ENCODE data around the gene SEMA3G. TPM values are rescaled to one million over a fixed set of nuclear protein-coding genes. Genes with fewer than 3 reads are reported as not detected.

SEMA3G gene
- total RNA-seq, 6 experiments from 2014 or later = not detected

DNA sequence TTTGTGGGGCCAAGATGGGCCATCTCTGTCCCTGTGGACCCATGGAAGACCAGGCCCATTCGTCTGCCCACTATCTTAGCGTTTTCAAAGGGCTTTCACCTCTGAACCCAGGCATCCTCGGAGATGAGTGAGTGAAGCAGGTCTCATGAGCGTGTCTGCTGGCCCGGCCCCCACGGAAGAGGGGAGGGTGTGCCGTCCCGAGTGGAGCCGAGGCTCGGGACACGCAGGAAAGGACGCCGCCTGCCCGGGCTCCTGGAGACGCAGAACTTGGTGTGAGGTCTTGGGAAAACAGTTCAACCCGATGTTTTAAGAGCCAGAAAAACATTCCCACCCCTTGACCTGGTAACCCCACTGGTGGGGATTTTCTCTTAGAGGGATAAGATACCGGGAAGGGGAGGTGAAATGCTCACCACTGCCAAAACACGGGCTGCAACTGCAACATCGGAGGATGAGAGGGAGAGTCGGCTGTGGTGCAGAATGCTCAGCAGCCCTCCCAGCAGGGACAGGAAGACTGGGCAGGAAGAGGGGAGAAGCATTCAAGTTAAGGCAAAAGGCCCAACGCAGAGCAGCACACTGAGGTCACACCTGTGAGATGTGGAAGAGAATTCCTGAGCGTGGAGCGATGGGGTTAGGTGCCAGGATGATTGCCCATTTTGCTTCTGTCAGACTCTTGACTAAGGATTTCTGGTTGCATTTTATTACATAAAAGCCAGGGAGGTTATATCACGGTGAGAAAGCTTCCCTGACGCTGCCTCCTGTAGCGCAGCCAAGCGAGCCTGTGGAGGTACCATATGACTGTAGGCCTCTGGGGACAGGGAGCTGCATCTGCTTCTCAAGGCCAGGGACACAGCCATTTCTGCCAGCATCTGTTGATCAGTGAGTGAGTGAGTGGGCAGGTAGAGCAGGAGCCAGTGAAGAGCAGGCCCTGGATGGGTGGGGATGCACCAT, 36.1 kb upstream of the SEMA3G start:
- no peaks in the 10 kb centered on the region; the same call in 1 of the 2 replicates for H3K27me3 Mint-ChIP-seq (ENCODE audit: insufficient read depth)
- H3K4me3 Mint-ChIP-seq = no peak overlapping the region
- no peaks in the 10 kb centered on the region for H3K9me3 Mint-ChIP-seq
- H3K4me1 Mint-ChIP-seq (ENCODE audit: low read depth) = peaks cover 27% of the 10 kb centered on the region
- TF ChIP-seq, protein P1, sequence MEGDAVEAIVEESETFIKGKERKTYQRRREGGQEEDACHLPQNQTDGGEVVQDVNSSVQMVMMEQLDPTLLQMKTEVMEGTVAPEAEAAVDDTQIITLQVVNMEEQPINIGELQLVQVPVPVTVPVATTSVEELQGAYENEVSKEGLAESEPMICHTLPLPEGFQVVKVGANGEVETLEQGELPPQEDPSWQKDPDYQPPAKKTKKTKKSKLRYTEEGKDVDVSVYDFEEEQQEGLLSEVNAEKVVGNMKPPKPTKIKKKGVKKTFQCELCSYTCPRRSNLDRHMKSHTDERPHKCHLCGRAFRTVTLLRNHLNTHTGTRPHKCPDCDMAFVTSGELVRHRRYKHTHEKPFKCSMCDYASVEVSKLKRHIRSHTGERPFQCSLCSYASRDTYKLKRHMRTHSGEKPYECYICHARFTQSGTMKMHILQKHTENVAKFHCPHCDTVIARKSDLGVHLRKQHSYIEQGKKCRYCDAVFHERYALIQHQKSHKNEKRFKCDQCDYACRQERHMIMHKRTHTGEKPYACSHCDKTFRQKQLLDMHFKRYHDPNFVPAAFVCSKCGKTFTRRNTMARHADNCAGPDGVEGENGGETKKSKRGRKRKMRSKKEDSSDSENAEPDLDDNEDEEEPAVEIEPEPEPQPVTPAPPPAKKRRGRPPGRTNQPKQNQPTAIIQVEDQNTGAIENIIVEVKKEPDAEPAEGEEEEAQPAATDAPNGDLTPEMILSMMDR (IDR thresholded peaks at IDR 0.05) = no peak
- H3K36me3 Mint-ChIP-seq (ENCODE audit: low read depth) = peaks cover 22% of the 10 kb centered on the region
- H3K27ac Mint-ChIP-seq = no peak overlapping the region
- DNase-seq = no peak

DNA sequence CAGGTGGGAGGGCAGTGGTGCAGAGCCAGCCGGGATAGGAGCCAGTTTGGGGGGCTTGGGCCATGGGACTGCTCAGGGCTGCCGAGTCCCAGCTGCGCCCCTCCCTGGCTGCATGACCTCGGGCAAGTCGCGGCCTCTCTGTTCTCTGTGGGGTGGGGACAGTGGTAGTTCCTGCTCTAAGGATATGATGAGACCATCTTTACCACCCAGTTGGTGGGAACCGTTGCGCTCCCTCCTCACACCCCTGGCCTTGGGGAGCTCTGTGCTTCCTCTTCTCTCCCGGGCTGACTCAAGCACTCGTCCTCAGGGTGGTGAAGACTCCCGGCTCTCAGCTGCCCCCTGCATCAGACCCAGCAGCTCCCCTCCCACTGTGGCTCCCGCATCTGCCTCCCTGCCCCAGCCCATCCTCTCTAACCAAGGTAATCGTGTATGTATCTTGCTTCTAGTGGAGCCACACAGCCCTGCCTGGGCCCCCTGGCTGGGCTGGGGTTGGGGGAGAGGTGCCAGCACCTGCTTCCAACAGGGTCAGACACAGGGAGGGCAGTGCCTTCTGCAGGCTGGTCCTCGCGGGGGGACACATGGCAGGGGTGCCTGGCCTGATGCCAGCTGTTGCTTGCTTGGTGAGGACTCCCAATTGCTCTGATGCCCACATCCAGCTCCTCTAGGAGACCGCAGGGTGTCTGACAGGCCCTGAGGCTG, 35.1 kb upstream of the SEMA3G start:
- Mint-ChIP-seq H3K36me3 (ENCODE audit: low read depth) (peaks cover 22% of the 10 kb centered on the region), H3K4me3 (no peak overlapping the region), H3K27ac (no peak overlapping the region), H3K27me3 (ENCODE audit: insufficient read depth) (no peaks in the 10 kb centered on the region; the same call in 1 of the 2 replicates), H3K4me1 (ENCODE audit: low read depth) (peaks cover 27% of the 10 kb centered on the region), H3K9me3 (no peaks in the 10 kb centered on the region)
- no peak for DNase-seq
- TF ChIP-seq, protein P1 (IDR thresholded peaks at IDR 0.05) = no peak

DNA sequence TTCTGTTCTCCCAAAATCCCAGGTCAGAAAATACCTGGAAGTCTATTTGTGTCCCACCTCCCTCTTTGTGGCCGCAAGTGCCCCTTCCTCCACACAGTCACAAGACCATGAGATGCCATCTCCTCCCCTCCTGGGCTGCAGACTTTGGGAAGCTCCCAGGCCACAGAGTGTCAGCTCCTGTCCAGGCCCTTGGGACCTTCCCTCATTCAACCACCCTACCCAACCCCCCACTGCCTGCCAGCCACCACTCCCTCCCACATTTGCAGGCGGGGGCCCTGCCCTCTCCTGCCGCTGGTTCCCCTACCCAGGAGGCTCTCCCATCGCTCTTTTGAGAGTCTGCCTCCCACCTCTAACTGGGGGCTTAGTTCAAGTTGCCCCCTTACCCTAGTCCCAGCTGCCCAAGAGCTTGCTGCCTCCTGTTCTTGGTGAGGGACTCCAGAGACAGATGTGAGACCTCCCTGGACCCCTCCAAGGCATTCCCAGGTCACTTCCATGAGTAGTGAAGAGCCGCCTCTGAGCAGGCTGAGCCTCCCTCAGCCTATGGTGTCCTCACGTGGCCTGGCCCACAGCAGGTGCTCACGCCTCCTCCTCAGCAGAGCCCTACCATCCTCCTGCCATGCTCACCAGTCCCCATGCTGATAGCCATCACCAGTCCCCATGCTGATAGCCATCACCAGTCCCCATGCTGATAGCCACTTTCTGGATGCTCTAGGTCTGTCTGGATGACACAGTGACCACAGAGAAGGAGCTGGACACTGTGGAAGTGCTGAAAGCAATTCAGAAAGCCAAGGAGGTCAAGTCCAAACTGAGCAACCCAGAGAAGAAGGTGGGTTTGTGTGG, 34.4 kb upstream of the SEMA3G start:
- Mint-ChIP-seq H3K4me1 (ENCODE audit: low read depth) (peaks cover 20% of the 10 kb centered on the region), H3K36me3 (ENCODE audit: low read depth) (peaks cover 22% of the 10 kb centered on the region), H3K27me3 (ENCODE audit: insufficient read depth) (no peaks in the 10 kb centered on the region; the same call in 1 of the 2 replicates), H3K27ac (no peak overlapping the region), H3K4me3 (no peak overlapping the region), H3K9me3 (no peaks in the 10 kb centered on the region)
- DNase-seq = no peak
- TF ChIP-seq, protein P1 (IDR thresholded peaks at IDR 0.05) = no peak

DNA sequence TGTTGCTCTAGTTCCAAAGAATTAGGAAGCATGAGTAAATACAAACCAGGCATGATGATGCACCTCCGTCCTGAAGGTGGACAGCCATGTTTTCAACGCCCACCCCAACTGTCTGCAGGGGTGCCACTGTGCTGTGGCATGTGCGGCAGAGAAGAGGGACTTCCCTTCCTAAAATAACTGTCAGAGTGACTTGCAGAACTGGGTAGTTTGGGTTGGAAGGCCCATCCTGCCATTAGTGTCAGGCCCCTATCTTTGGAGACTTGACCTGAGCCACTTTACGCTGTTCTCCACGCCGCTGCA, 32.8 kb upstream of the SEMA3G start:
- H3K9me3 Mint-ChIP-seq = no peaks in the 10 kb centered on the region
- no peak overlapping the region for H3K4me3 Mint-ChIP-seq
- no peaks in the 10 kb centered on the region; the same call in 1 of the 2 replicates for H3K27me3 Mint-ChIP-seq (ENCODE audit: insufficient read depth)
- TF ChIP-seq, protein P1 (IDR thresholded peaks at IDR 0.05) = no peak
- no peak overlapping the region for H3K27ac Mint-ChIP-seq
- peaks cover 32% of the 10 kb centered on the region for H3K36me3 Mint-ChIP-seq (ENCODE audit: low read depth)
- DNase-seq = no peak
- peaks cover 5% of the 10 kb centered on the region for H3K4me1 Mint-ChIP-seq (ENCODE audit: low read depth)

DNA sequence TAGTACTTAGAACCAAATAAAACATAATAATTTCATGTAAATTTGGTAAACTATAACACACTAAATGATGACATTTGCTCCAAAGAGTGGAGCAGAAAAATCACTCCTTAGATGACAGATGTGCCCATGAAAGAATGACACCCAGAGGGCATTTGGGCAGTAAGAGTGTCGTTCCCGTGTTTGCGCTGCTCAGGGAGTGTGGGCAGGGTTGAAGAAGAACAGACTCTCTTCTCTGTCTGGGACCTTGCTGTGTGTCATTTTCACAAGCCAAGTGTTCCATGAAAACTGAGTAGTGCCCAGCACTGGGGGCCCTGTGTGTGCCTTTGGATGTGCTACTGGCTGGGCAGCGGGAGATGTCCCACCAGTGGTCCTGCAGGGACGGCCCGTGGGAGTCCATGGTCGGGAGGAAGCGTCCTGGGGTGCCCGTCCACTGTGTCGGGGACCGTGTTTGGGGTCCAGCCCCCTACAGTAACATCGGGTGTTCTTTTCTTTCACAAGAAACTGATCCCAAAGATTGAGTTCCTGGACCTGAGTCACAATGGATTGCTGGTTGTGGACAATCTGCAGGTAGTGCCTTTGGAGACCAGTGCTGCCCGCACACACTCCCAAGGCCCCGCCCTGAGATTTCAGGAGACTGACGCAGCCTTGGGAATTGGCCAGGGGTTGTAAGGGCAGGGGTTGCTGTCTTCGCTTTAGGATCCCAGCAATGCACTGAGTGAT, 32.3 kb upstream of the SEMA3G start:
- Mint-ChIP-seq H3K36me3 (ENCODE audit: low read depth) (peaks cover 29% of the 10 kb centered on the region), H3K4me1 (ENCODE audit: low read depth) (no peaks in the 10 kb centered on the region; the same call in 1 of the 2 replicates), H3K27me3 (ENCODE audit: insufficient read depth) (no peaks in the 10 kb centered on the region), H3K4me3 (no peak overlapping the region), H3K27ac (no peak overlapping the region), H3K9me3 (no peaks in the 10 kb centered on the region)
- TF ChIP-seq, protein P1 (IDR thresholded peaks at IDR 0.05) = no peak
- DNase-seq = no peak
